ENCODE measurements around the gene FMN2.
A peak's percentile ranks its signal among the peaks of the same experiment; 100 is the strongest.

The FMN2 gene

DNA sequence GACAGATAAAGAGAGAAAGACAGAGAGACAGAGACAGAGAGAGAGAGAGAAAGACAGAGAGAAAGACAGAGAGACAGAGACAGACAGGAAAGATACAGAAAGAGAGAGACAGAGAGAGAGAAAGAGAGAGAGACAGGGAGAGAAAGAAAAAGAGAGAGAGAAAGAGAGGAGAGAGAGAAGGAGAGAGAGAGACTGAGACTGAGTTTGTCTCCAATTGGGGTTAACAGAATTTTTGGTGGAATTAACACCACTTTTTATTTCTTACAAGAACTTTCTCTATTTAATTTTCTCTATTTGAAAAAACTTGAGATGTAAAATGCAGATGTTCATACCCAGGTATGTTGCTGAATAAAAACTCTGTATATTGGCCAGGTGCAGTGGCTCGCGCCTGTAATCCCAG is 56.6 kb downstream of the FMN2 start:
- TF ChIP-seq ZNF565 (CRISPR knock-in tag; conservative IDR thresholded peaks at IDR 0.05; ENCODE audit: low read depth) (no peak), ZFP3 (CRISPR knock-in tag; IDR thresholded peaks at IDR 0.05) (no peak), ZC3H10 (CRISPR knock-in tag; IDR thresholded peaks at IDR 0.05) (no peak), GLIS3 (CRISPR knock-in tag; IDR thresholded peaks at IDR 0.05) (no peak), CSDC2 (CRISPR knock-in tag; IDR thresholded peaks at IDR 0.05) (no peak)
- ATAC-seq: no peak

DNA sequence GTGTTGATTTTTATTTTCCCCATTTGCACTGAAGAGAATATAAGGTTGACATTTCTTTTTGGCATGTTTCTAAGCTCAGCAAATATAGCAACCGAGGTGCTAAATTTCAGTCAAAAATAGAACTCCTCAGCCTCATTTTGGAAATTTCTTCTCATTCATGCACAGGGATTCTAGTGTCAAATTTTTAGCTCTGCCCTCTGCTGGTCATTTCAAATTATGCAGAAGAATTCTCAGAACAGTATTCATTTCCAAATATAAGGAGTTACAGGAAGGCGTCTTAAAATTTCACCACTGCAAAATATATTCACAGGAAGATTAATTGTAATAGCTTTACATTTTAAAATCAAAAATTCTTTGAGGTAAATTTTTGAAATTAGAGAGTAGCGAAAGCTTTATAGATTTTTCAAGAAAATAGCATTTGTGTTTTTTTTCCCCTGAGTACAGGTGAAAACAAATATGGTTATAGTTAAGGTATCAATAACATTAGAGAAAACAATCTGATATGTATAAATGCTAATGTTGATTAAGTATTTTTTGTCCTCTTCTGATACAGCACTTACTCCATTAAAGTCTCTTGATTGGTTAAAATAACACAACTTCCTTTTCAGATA is 57.9 kb downstream of the FMN2 start:
- peak; percentile 74 for ATAC-seq
- TF ChIP-seq, protein P1, sequence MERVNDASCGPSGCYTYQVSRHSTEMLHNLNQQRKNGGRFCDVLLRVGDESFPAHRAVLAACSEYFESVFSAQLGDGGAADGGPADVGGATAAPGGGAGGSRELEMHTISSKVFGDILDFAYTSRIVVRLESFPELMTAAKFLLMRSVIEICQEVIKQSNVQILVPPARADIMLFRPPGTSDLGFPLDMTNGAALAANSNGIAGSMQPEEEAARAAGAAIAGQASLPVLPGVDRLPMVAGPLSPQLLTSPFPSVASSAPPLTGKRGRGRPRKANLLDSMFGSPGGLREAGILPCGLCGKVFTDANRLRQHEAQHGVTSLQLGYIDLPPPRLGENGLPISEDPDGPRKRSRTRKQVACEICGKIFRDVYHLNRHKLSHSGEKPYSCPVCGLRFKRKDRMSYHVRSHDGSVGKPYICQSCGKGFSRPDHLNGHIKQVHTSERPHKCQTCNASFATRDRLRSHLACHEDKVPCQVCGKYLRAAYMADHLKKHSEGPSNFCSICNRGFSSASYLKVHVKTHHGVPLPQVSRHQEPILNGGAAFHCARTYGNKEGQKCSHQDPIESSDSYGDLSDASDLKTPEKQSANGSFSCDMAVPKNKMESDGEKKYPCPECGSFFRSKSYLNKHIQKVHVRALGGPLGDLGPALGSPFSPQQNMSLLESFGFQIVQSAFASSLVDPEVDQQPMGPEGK (CRISPR knock-in tag; IDR thresholded peaks at IDR 0.05; ENCODE audit: borderline replicate concordance): no peak
- TF ChIP-seq RARB (CRISPR knock-in tag; IDR thresholded peaks at IDR 0.05) (no peak), TOX (CRISPR knock-in tag; IDR thresholded peaks at IDR 0.05; ENCODE audit: borderline replicate concordance) (no peak), ESRRG (CRISPR knock-in tag; IDR thresholded peaks at IDR 0.05) (no peak), BACH2 (CRISPR knock-in tag; IDR thresholded peaks at IDR 0.05; ENCODE audit: borderline replicate concordance) (no peak), GLIS3 (CRISPR knock-in tag; IDR thresholded peaks at IDR 0.05) (no peak), ZFP3 (CRISPR knock-in tag; IDR thresholded peaks at IDR 0.05) (no peak), OSR1 (CRISPR knock-in tag; IDR thresholded peaks at IDR 0.05) (no peak), ARNTL (CRISPR knock-in tag; IDR thresholded peaks at IDR 0.05; ENCODE audit: borderline replicate concordance, low read depth) (no peak), TCF4 (CRISPR knock-in tag; IDR thresholded peaks at IDR 0.05; ENCODE audit: borderline replicate concordance) (no peak), ZC3H10 (CRISPR knock-in tag; IDR thresholded peaks at IDR 0.05) (no peak), ZNF8 (CRISPR knock-in tag; IDR thresholded peaks at IDR 0.05) (no peak), ZFP30 (CRISPR knock-in tag; IDR thresholded peaks at IDR 0.05) (no peak), SNAI2 (CRISPR knock-in tag; IDR thresholded peaks at IDR 0.05) (no peak), PPARA (CRISPR knock-in tag; IDR thresholded peaks at IDR 0.05; ENCODE audit: borderline replicate concordance) (no peak)
- TF ChIP-seq, protein P2, sequence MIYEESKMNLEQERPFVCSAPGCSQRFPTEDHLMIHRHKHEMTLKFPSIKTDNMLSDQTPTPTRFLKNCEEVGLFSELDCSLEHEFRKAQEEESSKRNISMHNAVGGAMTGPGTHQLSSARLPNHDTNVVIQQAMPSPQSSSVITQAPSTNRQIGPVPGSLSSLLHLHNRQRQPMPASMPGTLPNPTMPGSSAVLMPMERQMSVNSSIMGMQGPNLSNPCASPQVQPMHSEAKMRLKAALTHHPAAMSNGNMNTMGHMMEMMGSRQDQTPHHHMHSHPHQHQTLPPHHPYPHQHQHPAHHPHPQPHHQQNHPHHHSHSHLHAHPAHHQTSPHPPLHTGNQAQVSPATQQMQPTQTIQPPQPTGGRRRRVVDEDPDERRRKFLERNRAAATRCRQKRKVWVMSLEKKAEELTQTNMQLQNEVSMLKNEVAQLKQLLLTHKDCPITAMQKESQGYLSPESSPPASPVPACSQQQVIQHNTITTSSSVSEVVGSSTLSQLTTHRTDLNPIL (CRISPR knock-in tag; IDR thresholded peaks at IDR 0.05; ENCODE audit: low read depth): no peak
- TF ChIP-seq, protein P3, sequence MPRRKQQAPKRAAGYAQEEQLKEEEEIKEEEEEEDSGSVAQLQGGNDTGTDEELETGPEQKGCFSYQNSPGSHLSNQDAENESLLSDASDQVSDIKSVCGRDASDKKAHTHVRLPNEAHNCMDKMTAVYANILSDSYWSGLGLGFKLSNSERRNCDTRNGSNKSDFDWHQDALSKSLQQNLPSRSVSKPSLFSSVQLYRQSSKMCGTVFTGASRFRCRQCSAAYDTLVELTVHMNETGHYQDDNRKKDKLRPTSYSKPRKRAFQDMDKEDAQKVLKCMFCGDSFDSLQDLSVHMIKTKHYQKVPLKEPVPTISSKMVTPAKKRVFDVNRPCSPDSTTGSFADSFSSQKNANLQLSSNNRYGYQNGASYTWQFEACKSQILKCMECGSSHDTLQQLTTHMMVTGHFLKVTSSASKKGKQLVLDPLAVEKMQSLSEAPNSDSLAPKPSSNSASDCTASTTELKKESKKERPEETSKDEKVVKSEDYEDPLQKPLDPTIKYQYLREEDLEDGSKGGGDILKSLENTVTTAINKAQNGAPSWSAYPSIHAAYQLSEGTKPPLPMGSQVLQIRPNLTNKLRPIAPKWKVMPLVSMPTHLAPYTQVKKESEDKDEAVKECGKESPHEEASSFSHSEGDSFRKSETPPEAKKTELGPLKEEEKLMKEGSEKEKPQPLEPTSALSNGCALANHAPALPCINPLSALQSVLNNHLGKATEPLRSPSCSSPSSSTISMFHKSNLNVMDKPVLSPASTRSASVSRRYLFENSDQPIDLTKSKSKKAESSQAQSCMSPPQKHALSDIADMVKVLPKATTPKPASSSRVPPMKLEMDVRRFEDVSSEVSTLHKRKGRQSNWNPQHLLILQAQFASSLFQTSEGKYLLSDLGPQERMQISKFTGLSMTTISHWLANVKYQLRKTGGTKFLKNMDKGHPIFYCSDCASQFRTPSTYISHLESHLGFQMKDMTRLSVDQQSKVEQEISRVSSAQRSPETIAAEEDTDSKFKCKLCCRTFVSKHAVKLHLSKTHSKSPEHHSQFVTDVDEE (CRISPR knock-in tag; IDR thresholded peaks at IDR 0.05): no peak
- TF ChIP-seq, protein P4, sequence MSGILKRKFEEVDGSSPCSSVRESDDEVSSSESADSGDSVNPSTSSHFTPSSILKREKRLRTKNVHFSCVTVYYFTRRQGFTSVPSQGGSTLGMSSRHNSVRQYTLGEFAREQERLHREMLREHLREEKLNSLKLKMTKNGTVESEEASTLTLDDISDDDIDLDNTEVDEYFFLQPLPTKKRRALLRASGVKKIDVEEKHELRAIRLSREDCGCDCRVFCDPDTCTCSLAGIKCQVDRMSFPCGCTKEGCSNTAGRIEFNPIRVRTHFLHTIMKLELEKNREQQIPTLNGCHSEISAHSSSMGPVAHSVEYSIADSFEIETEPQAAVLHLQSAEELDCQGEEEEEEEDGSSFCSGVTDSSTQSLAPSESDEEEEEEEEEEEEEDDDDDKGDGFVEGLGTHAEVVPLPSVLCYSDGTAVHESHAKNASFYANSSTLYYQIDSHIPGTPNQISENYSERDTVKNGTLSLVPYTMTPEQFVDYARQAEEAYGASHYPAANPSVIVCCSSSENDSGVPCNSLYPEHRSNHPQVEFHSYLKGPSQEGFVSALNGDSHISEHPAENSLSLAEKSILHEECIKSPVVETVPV (CRISPR knock-in tag; IDR thresholded peaks at IDR 0.05): no peak
- TF ChIP-seq, protein P5, sequence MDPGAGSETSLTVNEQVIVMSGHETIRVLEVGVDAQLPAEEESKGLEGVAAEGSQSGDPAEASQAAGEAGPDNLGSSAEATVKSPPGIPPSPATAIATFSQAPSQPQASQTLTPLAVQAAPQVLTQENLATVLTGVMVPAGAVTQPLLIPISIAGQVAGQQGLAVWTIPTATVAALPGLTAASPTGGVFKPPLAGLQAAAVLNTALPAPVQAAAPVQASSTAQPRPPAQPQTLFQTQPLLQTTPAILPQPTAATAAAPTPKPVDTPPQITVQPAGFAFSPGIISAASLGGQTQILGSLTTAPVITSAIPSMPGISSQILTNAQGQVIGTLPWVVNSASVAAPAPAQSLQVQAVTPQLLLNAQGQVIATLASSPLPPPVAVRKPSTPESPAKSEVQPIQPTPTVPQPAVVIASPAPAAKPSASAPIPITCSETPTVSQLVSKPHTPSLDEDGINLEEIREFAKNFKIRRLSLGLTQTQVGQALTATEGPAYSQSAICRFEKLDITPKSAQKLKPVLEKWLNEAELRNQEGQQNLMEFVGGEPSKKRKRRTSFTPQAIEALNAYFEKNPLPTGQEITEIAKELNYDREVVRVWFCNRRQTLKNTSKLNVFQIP (CRISPR knock-in tag; IDR thresholded peaks at IDR 0.05; ENCODE audit: borderline replicate concordance, low read depth): no peak

DNA sequence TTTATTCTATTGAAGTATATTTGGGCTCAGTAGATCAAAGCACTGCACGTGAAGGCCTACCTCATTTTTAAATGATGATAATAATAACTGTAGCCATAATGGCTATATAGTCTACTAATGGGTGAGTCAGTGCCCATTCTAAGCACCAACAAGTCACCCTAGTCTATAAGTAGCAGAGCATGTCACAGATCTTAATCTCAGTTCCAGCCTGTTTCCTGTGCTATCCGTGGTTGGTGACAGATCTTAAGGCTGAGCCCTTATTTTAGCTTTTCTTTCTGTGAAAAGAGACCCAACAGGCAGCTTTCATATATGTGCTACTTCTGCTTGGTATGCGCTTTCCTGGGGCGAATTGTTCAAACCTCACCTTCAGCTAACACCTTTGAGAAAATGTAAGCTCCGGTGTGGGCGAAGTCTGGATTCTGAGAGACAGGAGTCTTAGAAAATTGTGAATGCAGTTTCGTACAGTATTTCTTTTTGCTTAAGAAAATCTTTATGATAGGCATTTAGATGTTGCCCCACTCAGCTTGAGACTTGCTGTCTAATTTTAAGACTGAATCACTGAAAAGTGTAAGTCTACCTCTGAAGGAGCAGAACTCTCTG is 59.6 kb downstream of the FMN2 start:
- ATAC-seq: peak; percentile 51
- TF ChIP-seq OSR1 (CRISPR knock-in tag; IDR thresholded peaks at IDR 0.05) (no peak), ARNTL (CRISPR knock-in tag; IDR thresholded peaks at IDR 0.05; ENCODE audit: borderline replicate concordance, low read depth) (no peak), RARB (CRISPR knock-in tag; IDR thresholded peaks at IDR 0.05) (no peak), ZNF565 (CRISPR knock-in tag; conservative IDR thresholded peaks at IDR 0.05; ENCODE audit: low read depth) (no peak), CSDC2 (CRISPR knock-in tag; IDR thresholded peaks at IDR 0.05) (no peak), ZNF8 (CRISPR knock-in tag; IDR thresholded peaks at IDR 0.05) (no peak), SNAI2 (CRISPR knock-in tag; IDR thresholded peaks at IDR 0.05) (no peak), ISL1 (CRISPR knock-in tag; IDR thresholded peaks at IDR 0.05) (no peak), ZFP30 (CRISPR knock-in tag; IDR thresholded peaks at IDR 0.05) (no peak)
- TF ChIP-seq, protein P1 (CRISPR knock-in tag; IDR thresholded peaks at IDR 0.05; ENCODE audit: borderline replicate concordance): no peak
- TF ChIP-seq, protein P5 (CRISPR knock-in tag; IDR thresholded peaks at IDR 0.05; ENCODE audit: borderline replicate concordance, low read depth): no peak
- TF ChIP-seq, protein P2 (CRISPR knock-in tag; IDR thresholded peaks at IDR 0.05; ENCODE audit: low read depth): no peak
